ENCODE data around the gene COL5A3.
"Not testable (repeated sequence)": the region's sequence is repeated elsewhere in the genome, so short reads cannot be mapped to it uniquely, and the experiment has no call there.

The COL5A3 gene

DNA sequence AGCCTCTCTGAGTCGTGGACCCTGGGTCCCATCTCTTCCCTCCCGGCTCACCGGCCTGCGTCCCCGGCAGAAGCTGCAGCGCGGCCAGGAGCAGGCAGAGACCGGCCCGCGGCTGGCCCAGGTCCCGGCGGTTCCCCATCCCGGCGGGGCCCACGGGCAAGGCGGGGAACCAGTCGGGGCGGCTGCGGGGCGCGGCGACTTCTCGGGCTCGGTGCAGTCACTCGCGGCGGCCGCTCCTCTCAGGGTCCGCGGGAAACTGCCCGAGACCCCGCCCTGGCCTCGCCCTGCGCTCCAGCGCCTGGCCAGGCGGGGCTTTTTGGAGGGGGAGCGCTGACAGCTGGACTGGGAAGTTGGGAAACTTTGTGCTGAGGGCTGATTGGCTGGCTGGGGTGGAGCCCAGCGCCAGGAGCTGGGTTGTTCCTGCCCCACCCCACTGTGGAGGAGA lies at the start of gene COL5A3:
Gene COL5A3, minus strand, starts transcription at position 258 of the 445 bp plus-strand sequence. Its CDS starts 119 bp downstream, at position 139.
- DNase-seq = no peak

DNA sequence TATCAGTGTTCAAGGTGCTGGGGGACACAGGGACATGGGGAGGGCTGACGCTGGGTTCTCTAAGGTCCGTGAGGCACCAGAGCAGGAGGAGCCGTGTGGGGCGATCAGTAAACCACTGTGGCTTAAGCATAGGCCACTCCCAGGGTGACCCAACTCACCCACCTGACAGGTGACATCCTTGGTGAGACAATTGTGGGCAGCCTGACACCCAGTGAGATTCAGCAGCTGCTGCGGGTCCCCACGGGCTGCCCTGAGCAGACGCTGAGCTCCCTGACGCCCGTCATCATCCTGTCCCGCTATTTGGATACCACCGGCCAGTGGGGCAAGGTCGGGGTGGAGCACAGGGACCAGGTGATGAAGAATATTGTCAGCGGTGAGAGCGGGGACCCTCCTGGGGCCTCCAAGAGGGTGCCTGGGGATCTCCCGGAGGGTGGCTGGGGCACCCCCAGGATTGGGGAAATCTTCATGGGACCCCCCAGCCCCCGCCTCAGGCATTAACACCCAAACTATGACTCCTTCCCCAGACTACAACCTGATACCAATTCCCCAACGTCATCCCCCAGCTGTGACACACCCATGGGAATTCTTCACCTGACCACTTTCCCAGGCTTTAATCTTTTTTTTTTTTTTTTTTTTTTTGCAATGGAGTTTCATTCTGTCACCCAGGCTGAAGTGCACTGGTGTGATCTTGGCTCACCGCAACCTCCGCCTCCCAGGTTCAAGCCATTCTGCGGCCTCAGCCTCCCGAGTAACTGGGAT lies 42.5 kb upstream of the COL5A3 start:
- DNase-seq = no peak

DNA sequence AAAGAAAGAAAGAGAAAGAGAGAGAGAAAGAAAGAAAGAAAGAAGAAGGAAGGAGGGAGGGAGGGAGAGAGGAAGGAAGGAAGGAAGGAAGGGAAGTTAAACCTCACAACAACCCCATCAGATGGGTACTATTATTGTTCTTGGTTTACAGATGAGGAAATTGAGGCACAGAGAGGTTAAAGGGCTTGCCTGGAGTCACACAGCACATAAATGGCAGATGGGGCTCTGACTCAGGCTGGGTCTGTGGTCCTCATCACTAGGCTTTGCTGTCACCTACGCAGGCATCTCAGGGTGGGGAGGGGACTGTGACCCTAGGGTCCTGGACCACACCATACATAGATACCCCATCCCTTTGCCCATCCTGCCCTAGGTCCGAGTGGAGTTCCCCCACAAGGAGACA lies 39.3 kb upstream of the COL5A3 start:
- DNase-seq = no peak

DNA sequence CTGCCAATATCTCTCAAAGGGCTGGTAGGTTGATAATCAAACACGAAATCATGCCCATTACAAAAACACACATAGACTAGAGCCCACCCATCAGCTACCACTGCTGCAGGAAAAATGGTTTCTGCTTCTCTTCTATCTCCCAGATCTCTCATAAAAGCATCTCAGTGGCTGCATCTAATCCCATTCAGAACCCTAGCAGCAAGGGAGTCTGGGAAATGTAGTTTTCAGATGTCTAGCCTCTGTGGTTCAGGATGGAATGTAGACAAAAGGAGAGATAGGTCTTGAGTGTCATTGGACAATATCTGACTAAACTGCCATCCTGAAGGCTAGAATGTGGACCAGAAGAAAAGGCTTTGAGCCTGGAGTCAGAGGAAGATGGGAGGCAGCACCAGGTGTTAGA lies 35.1 kb upstream of the COL5A3 start:
- DNase-seq = no peak

GRCh38 chr19:10044390-10044789 lies 34.1 kb upstream of the COL5A3 start:
- no peak for DNase-seq

GRCh38 chr19:10043286-10043927 lies 33.1 kb upstream of the COL5A3 start:
- DNase-seq = no peak

- no peak for DNase-seq
Observed at GRCh38 chr19:10037809-10038208, 27.5 kb upstream of the COL5A3 start.

DNA sequence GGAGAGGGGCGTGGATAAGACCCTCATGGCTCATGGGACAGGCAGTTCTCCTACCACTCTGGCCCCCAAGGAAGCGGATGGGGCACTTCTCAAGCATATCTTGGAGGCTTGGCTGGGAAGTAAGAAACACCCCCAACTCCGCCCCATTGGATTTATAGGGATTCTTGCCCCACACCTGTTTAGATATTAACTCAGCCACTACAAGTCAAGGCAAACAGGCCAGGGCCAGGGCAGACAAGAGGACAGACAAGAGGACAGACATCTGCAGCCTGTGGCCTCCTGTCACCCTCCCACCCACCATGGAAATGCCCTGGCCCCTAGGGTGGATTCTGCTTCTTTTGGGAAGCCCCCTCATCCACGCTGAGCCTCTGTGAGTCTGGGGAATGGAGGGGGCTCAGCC lies 27.1 kb upstream of the COL5A3 start:
- DNase-seq = no peak

DNA sequence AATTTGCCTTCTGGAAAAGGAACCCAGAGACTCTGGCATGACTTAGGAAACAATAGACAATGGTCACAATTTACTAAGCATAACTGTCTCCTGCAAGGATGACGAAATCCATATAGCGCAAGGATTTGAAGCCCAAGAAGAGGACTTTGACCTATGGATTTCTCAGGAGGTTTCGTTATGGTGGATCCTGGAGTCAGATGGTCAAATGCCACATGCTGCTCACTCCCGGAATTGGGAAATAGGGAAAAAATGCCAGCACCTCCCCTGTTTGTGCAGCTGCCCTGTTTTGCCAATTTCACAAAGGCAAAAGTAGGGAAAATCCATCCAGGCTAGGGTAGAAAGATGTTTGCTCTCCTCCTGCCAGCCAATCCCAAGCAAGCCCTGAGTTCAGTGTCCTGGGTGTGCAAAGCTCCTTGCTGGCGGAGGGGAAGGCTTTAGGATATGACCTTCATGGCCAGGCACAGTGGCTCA lies 26.3 kb upstream of the COL5A3 start:
- DNase-seq = no peak

GRCh38 chr19:10033614-10034013 lies 23.3 kb upstream of the COL5A3 start:
- DNase-seq = no peak

GRCh38 chr19:10027158-10027997 lies 17.1 kb upstream of the COL5A3 start:
- DNase-seq = peak; percentile 87

DNA sequence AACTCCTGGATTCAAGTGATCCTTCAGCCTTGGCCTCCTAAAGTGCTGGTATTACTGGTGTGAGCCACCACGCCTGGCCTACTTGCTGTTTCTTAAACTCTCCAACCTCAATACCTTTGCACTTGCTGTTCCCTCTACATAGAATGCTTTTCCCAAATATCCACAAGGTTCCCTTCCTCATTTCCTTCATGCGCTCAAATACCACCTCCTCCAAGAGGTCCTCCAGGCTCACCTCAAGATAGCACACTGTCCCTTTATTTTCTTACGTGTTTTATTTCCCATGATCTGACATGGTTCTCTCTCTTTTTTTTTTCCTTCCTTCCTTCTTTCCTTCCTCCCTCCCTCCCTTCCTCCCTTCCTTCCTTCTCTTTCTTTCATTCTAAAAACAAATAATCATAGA lies 16.4 kb upstream of the COL5A3 start:
- DNase-seq = no peak

GRCh38 chr19:10023096-10023495 lies 12.8 kb upstream of the COL5A3 start:
- not testable (repeated sequence) for DNase-seq

GRCh38 chr19:10021863-10022262 lies 11.6 kb upstream of the COL5A3 start:
- DNase-seq = no peak

DNA sequence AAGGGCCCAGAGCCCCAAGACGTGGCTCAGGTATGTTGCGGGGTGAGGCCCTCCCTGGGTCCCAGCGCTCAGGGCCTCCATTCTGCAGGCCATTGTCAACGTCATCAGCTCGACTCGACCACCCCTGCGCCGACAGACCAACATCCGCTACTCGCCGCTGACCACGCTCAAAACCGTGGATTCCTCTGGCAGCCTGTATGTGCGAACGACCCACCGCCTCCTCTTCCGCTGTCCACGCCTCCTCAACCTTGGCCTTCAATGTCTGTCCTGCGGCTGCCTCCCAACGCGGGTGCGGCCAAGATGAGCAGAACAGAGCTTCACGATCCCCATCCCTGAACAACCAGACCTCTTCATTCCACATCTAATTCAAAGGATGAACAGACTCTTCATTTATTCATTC lies 11.1 kb upstream of the COL5A3 start:
- DNase-seq = no peak

GRCh38 chr19:10020851-10021250 lies 10.5 kb upstream of the COL5A3 start:
- DNase-seq = no peak

GRCh38 chr19:10019246-10019645 lies 8.9 kb upstream of the COL5A3 start:
- no peak for DNase-seq

DNA sequence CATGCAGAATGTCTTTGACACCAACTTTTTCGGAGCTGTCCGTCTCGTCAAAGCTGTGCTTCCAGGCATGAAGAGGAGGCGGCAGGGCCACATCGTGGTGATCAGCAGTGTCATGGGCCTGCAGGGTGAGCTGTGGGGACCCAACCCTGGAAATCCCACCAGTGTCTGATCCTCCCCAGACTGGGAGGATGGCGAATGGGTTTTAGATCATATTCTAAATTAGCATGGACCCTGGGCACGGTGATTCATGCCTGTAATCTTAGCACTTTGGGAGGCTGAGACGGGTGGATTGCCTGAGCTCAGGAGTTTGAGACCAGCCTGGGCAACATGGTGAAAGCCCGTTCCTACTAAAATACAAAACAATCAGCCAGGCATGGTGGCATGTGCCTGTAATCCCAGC lies 8.5 kb upstream of the COL5A3 start:
- DNase-seq = no peak

GRCh38 chr19:10018263-10018662 lies 8.0 kb upstream of the COL5A3 start:
- no peak for DNase-seq

DNA sequence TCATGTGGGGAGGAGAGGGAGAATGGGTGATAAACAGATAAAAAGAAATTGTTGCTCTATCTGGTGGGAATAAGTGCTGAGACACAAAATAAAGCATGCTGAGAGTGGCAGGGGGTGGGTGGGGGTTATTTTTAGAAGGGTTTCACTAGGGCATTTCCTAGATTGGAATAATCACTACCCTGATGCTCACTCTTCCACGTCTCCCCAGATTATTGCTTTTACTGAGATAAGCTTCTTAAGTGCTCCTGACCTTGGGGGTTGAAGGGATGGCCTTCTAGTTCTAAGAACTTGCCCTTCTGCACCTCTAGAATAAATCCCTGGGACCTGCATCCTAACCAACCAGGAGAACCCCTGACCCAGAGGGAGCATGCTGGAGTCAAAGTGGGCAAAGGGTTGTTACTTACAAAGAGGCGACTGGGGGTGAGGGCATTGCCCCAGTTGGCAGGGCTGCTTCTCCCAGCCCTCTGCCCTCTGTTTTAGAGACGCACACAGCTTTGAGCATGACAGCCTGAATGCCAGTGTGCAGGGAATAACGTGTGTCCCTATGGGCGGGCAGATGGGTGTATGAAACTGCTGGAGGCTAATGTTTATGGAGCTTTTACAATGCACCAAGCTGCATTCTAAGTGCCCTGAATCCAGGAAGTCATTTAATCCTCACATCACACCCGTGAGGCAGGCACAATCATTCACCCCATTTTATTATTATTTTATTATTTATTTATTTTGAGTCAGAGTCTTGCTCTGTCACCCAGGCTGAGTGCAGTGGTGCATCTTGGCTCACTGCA lies 3.7 kb upstream of the COL5A3 start:
- no peak for DNase-seq

DNA sequence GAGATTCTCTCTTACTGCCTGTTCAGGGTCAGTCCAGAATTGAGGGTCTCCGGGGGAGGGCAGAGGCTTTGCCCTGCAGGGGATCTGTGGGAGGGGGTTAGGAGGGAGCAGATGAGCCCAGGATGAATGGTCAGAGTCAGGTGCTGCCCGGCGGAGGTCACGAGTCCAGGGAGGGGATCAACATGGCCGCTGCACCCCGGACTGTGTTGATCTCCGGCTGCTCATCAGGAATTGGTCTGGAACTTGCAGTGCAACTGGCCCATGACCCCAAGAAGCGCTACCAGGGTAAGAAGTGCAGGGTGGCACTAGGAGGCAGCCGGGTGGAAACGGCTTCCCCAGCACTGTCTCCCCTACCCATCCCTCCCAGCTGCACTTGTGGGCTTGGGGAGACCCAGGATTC lies 3.0 kb upstream of the COL5A3 start, which contains the start of gene RDH8:
Gene RDH8, plus strand, starts transcription at position 168 of the 400 bp plus-strand sequence. Its CDS starts 15 bp downstream, at position 183.
- DNase-seq = no peak

GRCh38 chr19:10011974-10012373 lies 1.7 kb upstream of the COL5A3 start:
- no peak for DNase-seq

GRCh38 chr19:10010939-10011338 lies 635 bp upstream of the COL5A3 start:
- no peak for DNase-seq

Data from NCI-H774 (cell line).